ENCODE data around the gene SBF2. TPM values are rescaled to one million over a fixed set of nuclear protein-coding genes. Genes with fewer than 3 reads are reported as not detected.

The SBF2 gene
- total and polyA plus RNA-seq, 2 of the 13 experiments (the other 11 are each of a cell fraction or from before 2014, with no cell fraction given), result 24.0 to 45.8 TPM

DNA sequence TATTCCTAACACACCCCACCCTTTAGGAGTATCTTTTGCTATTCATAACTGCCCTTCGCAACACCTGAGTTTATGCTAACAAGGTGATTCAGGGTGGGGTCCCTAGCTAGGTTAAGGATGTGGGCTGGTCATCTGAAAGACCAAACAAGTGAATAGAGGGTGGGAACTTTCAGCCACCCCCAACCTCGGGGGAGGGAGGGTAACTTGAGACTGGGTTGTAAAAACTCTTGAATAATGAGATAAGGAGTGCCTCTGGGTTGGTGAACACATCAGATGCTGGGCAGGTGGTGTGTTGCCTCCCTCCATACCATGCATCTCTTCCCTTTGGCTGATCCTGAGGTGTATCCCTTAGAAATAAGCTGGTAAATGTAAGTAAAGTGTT, 518.6 kb downstream of the SBF2 start (continued):
- no peak for TF ChIP-seq RBFOX2 (IDR thresholded peaks at IDR 0.05; ENCODE audit: low read depth, low read length)
- no peak for TF ChIP-seq HDAC1 (CRISPR knock-in tag; IDR thresholded peaks at IDR 0.05)
- no peak for TF ChIP-seq ZNF674 (CRISPR knock-in tag; IDR thresholded peaks at IDR 0.05; ENCODE audit: low read depth)
- TF ChIP-seq ZFP1 (CRISPR knock-in tag; IDR thresholded peaks at IDR 0.05), result no peak
- no peak for TF ChIP-seq RFX3 (CRISPR knock-in tag; IDR thresholded peaks at IDR 0.05)
- TF ChIP-seq TGIF2 (CRISPR knock-in tag; IDR thresholded peaks at IDR 0.05), result no peak
- no peak for TF ChIP-seq MATR3 (CRISPR knock-in tag; IDR thresholded peaks at IDR 0.05)

DNA sequence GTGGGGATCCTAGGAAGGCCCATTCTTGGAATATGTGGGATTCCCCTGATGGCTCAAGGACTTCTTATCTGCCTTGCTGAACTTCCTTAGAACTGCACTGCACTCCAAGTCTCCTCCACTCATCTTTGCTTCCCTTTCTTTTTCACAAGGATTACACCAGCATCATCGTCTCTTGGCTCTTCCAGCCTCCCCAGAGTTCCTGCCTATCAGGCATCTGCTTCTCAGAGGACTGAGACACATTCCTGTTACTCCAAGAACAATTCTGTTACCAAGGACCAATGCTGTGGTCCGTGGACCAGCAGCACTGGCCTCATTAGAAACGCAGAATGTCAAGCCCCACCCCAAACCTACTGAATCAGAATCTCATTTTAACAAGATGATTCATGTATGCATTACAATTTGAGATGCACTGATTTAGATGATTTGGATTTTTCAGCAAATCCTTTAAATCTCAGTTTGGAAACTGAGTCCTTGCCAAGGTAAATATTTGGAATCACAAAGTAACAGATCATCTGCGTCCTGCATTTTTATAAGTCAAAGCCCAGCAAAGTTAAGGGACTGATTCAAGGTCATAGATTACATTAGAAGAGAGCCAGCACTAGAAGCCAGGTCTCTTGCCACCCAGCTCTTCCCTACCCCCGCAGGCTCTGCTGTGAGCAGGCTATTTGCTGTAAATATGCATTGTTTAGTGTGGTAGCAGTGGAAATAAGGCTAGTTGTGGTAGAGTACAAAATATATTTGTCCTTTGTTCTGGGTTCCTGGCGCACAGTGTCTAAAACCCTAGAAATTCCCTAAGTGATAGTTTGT, 519.2 kb downstream of the SBF2 start:
- Histone ChIP-seq H3K4me1 (ENCODE audit: insufficient read depth, low read length) (no peaks in the 10 kb centered on the region), H2AFZ (ENCODE audit: low read length) (no peak overlapping the region), H3K4me3 (replicated peaks in 1 of 3; ENCODE audit: insufficient read depth in 1 of 3, low read depth in 2 of 3, low read length in 3 of 3) (no peak overlapping the region), H3K9ac (ENCODE audit: insufficient read depth, low read depth, low read length) (no peak overlapping the region), H3K27ac (ENCODE audit: extremely low read length, insufficient read depth, low read length) (no peak overlapping the region), H4K20me1 (ENCODE audit: insufficient read depth, low read length) (no peaks in the 10 kb centered on the region), H3K36me3 (replicated peaks in 1 of 2; ENCODE audit: control insufficient read depth in 1 of 2, insufficient read depth in 2 of 2, low read length in 2 of 2) (peaks cover 2 to 4% of the 10 kb centered on the region in 2 experiments; a peak in 3 of 5 replicates), H3K27me3 (ENCODE audit: control insufficient read depth in 1 of 2, insufficient read depth in 2 of 2, low read length in 2 of 2) (no peaks in the 10 kb centered on the region), H3K9me3 (ENCODE audit: low read length) (no peaks in the 10 kb centered on the region), H3K79me2 (ENCODE audit: insufficient read depth, low read length) (no peaks in the 10 kb centered on the region), H3K4me2 (ENCODE audit: low read depth, low read length) (no peak overlapping the region)
- BruUV-seq (replicated peaks), result no TSS peak
- 63% methylated on average over 6 of the region's 6 CpGs for WGBS (ENCODE audit: low lambda C conversion rate)
- no peak for FAIRE-seq
- in situ Hi-C loops (cut with HindIII; ENCODE audit: extremely low pct_ligation_motif_present, low pct_unique_long_range_greater_than_20kb) (no loop called here), intact Hi-C loops (cut with micrococcal nuclease; ENCODE audit: unreplicated experiment) (no loop called here)
- no peak for DNase-seq (ENCODE audit: low spot score)
- ChIA-PET POLR2A (interaction anchor here (1.1 kb wide), 1 partner anchor 10 kb away, joined by 3 read pairs; no protein-coding TSS in a partner anchor), CTCF (ENCODE audit: low intra/inter-chr PET ratio, low total read pairs) (no interaction called here)
- ATAC-seq, result no peak
- TF ChIP-seq TOPORS (CRISPR knock-in tag; IDR thresholded peaks at IDR 0.05) (no peak), GFI1 (CRISPR knock-in tag; IDR thresholded peaks at IDR 0.05; ENCODE audit: borderline replicate concordance) (0 out of 2 replicates have a peak, but pooled peaks have one; percentile 31)
